K562 (cell line): Measurements from ENCODE around the gene ANKS3. TPM values are rescaled to one million over a fixed set of nuclear protein-coding genes. Genes with fewer than 3 reads are reported as not detected.

ENCODE experiments used
- ATF3 ChIP-seq, 2 experiments: fragments of 450-650 bp in 1 of 2; sonication (generic) in 1 of 2; formaldehyde crosslinking in 1 of 2; IDR thresholded peaks in 1 of 2; conservative IDR thresholded peaks in 1 of 2; 2 replicates each; pipeline versions ENCODE4 v1.6.1 to v1.8.1; 2016 to 2023; ENCODE audit warnings: mild to moderate bottlenecking in 2 of 2, moderate library complexity in 2 of 2, inconsistent platforms in 1 of 2, missing genetic modification reagents in 1 of 2
- BRD9 ChIP-seq: fragments of 450-650 bp; IDR thresholded peaks from 2 replicates; pipeline ENCODE4 v1.6.1; 2018; ENCODE audit warnings: low read depth; ENCODE audit not compliant: partially characterized antibody
- CAMTA2 ChIP-seq: fragments of 250-450 bp; sonication (Bioruptor Pico); conservative IDR thresholded peaks from 2 replicates; pipeline ENCODE4 v1.5.1; 2022
- CEBPG ChIP-seq, 3 experiments: fragments of 200-800 bp in 1 of 3; sonication (Bioruptor generic) in 1 of 3; sonication (generic) in 1 of 3; formaldehyde crosslinking in 1 of 3; IDR thresholded peaks in 2 of 3; conservative IDR thresholded peaks in 1 of 3; 2 replicates each; pipeline versions ENCODE4 v1.6.1 to v1.8.0; 2016 to 2022; ENCODE audit warnings: missing compliant biosample characterization in 2 of 3, missing genetic modification characterization in 2 of 3, mild to moderate bottlenecking in 1 of 3, missing genetic modification reagents in 1 of 3
- HNRNPL ChIP-seq: fragments of 200-400 bp; formaldehyde crosslinking; IDR thresholded peaks from 2 replicates; pipeline ENCODE4 v1.6.1; 2017; ENCODE audit warnings: low read depth, mild to moderate bottlenecking, low read length
- HNRNPUL1 ChIP-seq: fragments of 200-400 bp; formaldehyde crosslinking; IDR thresholded peaks from 2 replicates; pipeline ENCODE4 v1.6.1; 2017; ENCODE audit warnings: low read length
- ILK ChIP-seq: fragments of 450-650 bp; IDR thresholded peaks from 2 replicates; pipeline ENCODE4 v1.6.1; 2016; ENCODE audit warnings: missing genetic modification characterization, low read depth, mild to moderate bottlenecking, missing compliant biosample characterization, moderate library complexity, borderline replicate concordance
- LEF1 ChIP-seq: fragments of 450-650 bp; IDR thresholded peaks from 2 replicates; pipeline ENCODE4 v1.6.1; 2016; ENCODE audit warnings: mild to moderate bottlenecking
- MCM2 ChIP-seq: fragments of 450-650 bp; IDR thresholded peaks from 2 replicates; pipeline ENCODE4 v1.6.1; 2017; ENCODE audit warnings: low read depth, mild to moderate bottlenecking
- MIER1 ChIP-seq: fragments of 450-650 bp; IDR thresholded peaks from 2 replicates; pipeline ENCODE4 v1.6.1; 2016; ENCODE audit warnings: antibody characterized with exemption, mild to moderate bottlenecking, low read depth
- NCOA1 ChIP-seq: fragments of 450-650 bp; IDR thresholded peaks from 2 replicates; pipeline ENCODE4 v1.6.1; 2016; ENCODE audit warnings: low read depth
- NONO ChIP-seq, 2 experiments: fragments of 200-400 bp in 1 of 2; fragments of 450-650 bp in 1 of 2; formaldehyde crosslinking in 1 of 2; IDR thresholded peaks; 2 replicates each; pipeline ENCODE4 v1.6.1; 2017; ENCODE audit warnings: low read depth in 2 of 2, mild to moderate bottlenecking in 2 of 2, moderate library complexity in 2 of 2, low read length in 1 of 2
- RFX1 ChIP-seq: fragments of 450-650 bp; IDR thresholded peaks from 2 replicates; pipeline ENCODE4 v1.6.1; 2016; ENCODE audit warnings: mild to moderate bottlenecking, moderate library complexity
- YBX1 ChIP-seq: fragments of 450-650 bp; IDR thresholded peaks from 2 replicates; pipeline ENCODE4 v1.7.1; 2016; ENCODE audit warnings: mild to moderate bottlenecking
- ZNF280A ChIP-seq: fragments of 450-650 bp; IDR thresholded peaks from 2 replicates; pipeline ENCODE4 v1.6.1; 2018; ENCODE audit warnings: mild to moderate bottlenecking, low read depth; ENCODE audit not compliant: partially characterized antibody
- ZNF740 ChIP-seq, 3 experiments: fragments of 200-800 bp in 1 of 3; sonication (Bioruptor generic) in 1 of 3; sonication (generic) in 1 of 3; formaldehyde crosslinking in 1 of 3; IDR thresholded peaks; 2 replicates each; pipeline versions ENCODE4 v1.6.1 to v1.8.0; 2016 to 2022; ENCODE audit warnings: mild to moderate bottlenecking in 2 of 3, missing compliant biosample characterization in 2 of 3, missing genetic modification characterization in 2 of 3, missing genetic modification reagents in 1 of 3
- ZZZ3 ChIP-seq: fragments of 450-650 bp; IDR thresholded peaks from 2 replicates; pipeline ENCODE4 v1.6.1; 2016; ENCODE audit warnings: antibody characterized with exemption, mild to moderate bottlenecking, moderate library complexity
- polyA plus RNA-seq, 8 experiments: library from polyadenylated mRNA; depleted of rRNA in 4 of 8; stranded (reverse) in 5 of 8; unstranded in 3 of 8; fragments of >200 nt; fragmentation: Nextera tagmentation in 2 of 8; fragmentation: Illumina TruSeq in 1 of 8; extraction: Ambion mirVana in 2 of 8; extraction: Trizol in 1 of 8; gene quantifications; 2 replicates each; pipeline versions ENCODE4 v1.2.1 to v1.2.3, GENCODE V29; 2011 to 2014; ENCODE audit warnings: inconsistent platforms in 1 of 8, missing spikeins in 1 of 8
- total RNA-seq, 7 experiments: library from RNA; depleted of rRNA in 6 of 7; stranded (reverse); fragments of >200 nt in 6 of 7; fragmentation: Illumina TruSeq in 2 of 7; extraction: Trizol in 2 of 7; gene quantifications; 2 replicates each; pipeline versions ENCODE4 v1.2.1 to v1.2.3, GENCODE V29; 2011 to 2021; ENCODE audit warnings: low replicate concordance in 1 of 7
- TF ChIP-seq, protein P1 (sequence below): sonication (generic); formaldehyde crosslinking; IDR thresholded peaks from 2 replicates; pipeline ENCODE4 v1.4.0; 2020; ENCODE audit warnings: mild to moderate bottlenecking, missing genetic modification reagents
- TF ChIP-seq, protein P2 (sequence below): fragments of 250-450 bp; sonication (Bioruptor Pico); IDR thresholded peaks from 2 replicates; pipeline ENCODE4 v1.9.0; 2021; ENCODE audit warnings: mild to moderate bottlenecking, inconsistent platforms

ANKS3 gene
- total and polyA plus RNA-seq, 9 of the 15 experiments (the other 6 are each of a cell fraction or from before 2014, with no cell fraction given): 0.43 to 25.7 (median 14.8) TPM

DNA sequence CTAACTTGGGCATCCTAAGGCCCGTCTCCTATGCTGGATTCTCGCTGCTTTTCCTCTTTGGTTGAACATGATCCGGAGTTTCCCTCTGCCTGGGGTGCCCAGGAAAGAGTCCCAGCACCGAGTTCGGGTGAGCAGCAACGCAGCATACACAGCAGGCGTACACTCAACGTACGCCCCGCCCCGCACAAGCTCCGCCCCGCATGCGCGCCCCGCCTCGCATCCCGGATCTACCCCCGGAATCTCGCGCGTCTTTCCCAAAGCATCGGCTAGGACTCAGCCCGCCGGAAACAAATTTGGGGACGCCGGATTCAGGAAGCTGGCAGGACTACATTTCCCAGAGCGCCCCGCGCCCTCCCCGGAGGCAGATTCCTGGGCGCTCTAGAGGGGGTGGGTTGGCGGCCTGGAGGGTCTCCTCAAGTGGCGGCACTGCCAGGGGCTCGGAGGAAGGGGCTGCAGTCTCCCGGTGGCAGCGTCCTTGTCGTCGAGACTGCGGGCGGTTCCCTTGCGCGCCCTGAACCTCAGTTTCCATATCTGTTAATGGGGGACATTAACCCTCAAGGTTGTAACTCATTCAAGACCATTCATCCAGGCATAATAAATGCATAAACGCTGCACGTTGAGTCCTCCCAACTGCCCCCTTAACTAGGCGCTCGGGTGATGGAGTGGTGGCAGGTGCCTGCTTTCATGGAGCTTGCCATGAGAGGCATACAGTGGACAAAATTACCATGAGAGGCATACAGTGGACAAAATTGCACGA lies 34.7 kb upstream of the ANKS3 start (continued):
- TF ChIP-seq NONO (IDR thresholded peaks at IDR 0.05; ENCODE audit: low read depth in 2 of 2, low read length in 1 of 2) (no peak), YBX1 (no peak), NCOA1 (no peak), ILK (no peak), ZZZ3 (no peak), ZNF280A (no peak), LEF1 (no peak), ZNF740 (CRISPR knock-in tag; IDR thresholded peaks at IDR 0.05) (no peak), ZNF740 (tag; IDR thresholded peaks at IDR 0.05) (no peak), RFX1 (no peak), BRD9 (peak; percentile 5), HNRNPL (no peak), CAMTA2 (CRISPR knock-in tag) (no peak), MIER1 (no peak), HNRNPUL1 (no peak), ATF3 (IDR thresholded peaks at IDR 0.05) (no peak), ATF3 (CRISPR knock-in tag; conservative IDR thresholded peaks at IDR 0.05) (no peak), MCM2 (no peak), CEBPG (CRISPR knock-in tag; IDR thresholded peaks at IDR 0.05) (no peak), CEBPG (tag; conservative IDR thresholded peaks at IDR 0.05 in 1 of 2, IDR thresholded peaks at IDR 0.05 in 1 of 2) (no peak)
- TF ChIP-seq, protein P1, sequence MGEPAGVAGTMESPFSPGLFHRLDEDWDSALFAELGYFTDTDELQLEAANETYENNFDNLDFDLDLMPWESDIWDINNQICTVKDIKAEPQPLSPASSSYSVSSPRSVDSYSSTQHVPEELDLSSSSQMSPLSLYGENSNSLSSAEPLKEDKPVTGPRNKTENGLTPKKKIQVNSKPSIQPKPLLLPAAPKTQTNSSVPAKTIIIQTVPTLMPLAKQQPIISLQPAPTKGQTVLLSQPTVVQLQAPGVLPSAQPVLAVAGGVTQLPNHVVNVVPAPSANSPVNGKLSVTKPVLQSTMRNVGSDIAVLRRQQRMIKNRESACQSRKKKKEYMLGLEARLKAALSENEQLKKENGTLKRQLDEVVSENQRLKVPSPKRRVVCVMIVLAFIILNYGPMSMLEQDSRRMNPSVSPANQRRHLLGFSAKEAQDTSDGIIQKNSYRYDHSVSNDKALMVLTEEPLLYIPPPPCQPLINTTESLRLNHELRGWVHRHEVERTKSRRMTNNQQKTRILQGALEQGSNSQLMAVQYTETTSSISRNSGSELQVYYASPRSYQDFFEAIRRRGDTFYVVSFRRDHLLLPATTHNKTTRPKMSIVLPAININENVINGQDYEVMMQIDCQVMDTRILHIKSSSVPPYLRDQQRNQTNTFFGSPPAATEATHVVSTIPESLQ (CRISPR knock-in tag): no peak
- TF ChIP-seq, protein P2, sequence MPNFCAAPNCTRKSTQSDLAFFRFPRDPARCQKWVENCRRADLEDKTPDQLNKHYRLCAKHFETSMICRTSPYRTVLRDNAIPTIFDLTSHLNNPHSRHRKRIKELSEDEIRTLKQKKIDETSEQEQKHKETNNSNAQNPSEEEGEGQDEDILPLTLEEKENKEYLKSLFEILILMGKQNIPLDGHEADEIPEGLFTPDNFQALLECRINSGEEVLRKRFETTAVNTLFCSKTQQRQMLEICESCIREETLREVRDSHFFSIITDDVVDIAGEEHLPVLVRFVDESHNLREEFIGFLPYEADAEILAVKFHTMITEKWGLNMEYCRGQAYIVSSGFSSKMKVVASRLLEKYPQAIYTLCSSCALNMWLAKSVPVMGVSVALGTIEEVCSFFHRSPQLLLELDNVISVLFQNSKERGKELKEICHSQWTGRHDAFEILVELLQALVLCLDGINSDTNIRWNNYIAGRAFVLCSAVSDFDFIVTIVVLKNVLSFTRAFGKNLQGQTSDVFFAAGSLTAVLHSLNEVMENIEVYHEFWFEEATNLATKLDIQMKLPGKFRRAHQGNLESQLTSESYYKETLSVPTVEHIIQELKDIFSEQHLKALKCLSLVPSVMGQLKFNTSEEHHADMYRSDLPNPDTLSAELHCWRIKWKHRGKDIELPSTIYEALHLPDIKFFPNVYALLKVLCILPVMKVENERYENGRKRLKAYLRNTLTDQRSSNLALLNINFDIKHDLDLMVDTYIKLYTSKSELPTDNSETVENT (CRISPR knock-in tag): 0 out of 2 replicates have a peak, but pooled peaks have one; percentile 28
